Osteoblast (primary cell): ENCODE data around the gene STK31. TPM values are rescaled to one million over a fixed set of nuclear protein-coding genes. Genes with fewer than 3 reads are reported as not detected.

Experiments used
- DNase-seq: peaks from one replicate; pipeline ENCODE4 v3.0.0; 2011; ENCODE audit warnings: low spot score, mixed read lengths; ENCODE audit not compliant: insufficient read length; ENCODE audit errors: missing footprints
- H2AFZ ChIP-seq: 2 replicates; pipeline ENCODE4 v1.6.0; 2011; ENCODE audit warnings: mild to moderate bottlenecking, low read length
- H3K27ac ChIP-seq: 2 replicates; pipeline ENCODE4 v1.5.1; 2011; ENCODE audit warnings: mild to moderate bottlenecking, low read depth, low read length, moderate library complexity
- H3K27me3 ChIP-seq: 2 replicates; pipeline ENCODE4 v1.6.0; 2012; ENCODE audit warnings: mild to moderate bottlenecking, control low read depth, inconsistent platforms, low read length, moderate library complexity; ENCODE audit not compliant: insufficient read depth
- H3K36me3 ChIP-seq: 2 replicates; pipeline ENCODE4 v1.5.1; 2011; ENCODE audit warnings: mild to moderate bottlenecking, low read length, control low read depth, moderate library complexity; ENCODE audit not compliant: insufficient read depth
- H3K4me1 ChIP-seq: 2 replicates; pipeline ENCODE4 v1.5.1; 2011; ENCODE audit warnings: mild to moderate bottlenecking, low read length, control low read depth, moderate library complexity; ENCODE audit not compliant: insufficient read depth
- H3K4me2 ChIP-seq: 2 replicates; pipeline ENCODE4 v1.6.0; 2011; ENCODE audit warnings: mild to moderate bottlenecking, low read length; ENCODE audit not compliant: insufficient read depth
- H3K4me3 ChIP-seq: fragments of 200-600 bp; sonication (generic); 3 replicates; pipeline ENCODE4 v1.5.1; 2012; ENCODE audit warnings: mild to moderate bottlenecking, low read length, inconsistent platforms; ENCODE audit not compliant: insufficient read depth
- H3K79me2 ChIP-seq: 2 replicates; pipeline ENCODE4 v1.6.0; 2012; ENCODE audit warnings: mild to moderate bottlenecking, low read length, control low read depth, inconsistent platforms; ENCODE audit not compliant: insufficient read depth
- H3K9me3 ChIP-seq: 2 replicates; pipeline ENCODE4 v1.5.1; 2011; ENCODE audit warnings: low read depth, low read length, control low read depth
- H4K20me1 ChIP-seq: 2 replicates; pipeline ENCODE4 v1.6.0; 2012; ENCODE audit warnings: mild to moderate bottlenecking, low read length, control low read depth; ENCODE audit not compliant: insufficient read depth
- CTCF ChIP-seq: IDR thresholded peaks from 2 replicates; pipeline ENCODE4 v1.5.1; 2011; ENCODE audit warnings: mild to moderate bottlenecking, low read depth, low read length, moderate library complexity; ENCODE audit errors: extremely low read depth
- total RNA-seq: library from RNA; depleted of rRNA; stranded (reverse); fragments of >200 nt; gene quantifications from 2 replicates; pipeline ENCODE4 v1.2.3, GENCODE V29; 2012

The STK31 gene
- total RNA-seq, 1 donor: under 0.01 TPM

GRCh38 chr7:23662984-23663313 lies 47.1 kb upstream of the STK31 start:
- Histone ChIP-seq H3K79me2 (no peaks in the 10 kb centered on the region), H2AFZ (no peak overlapping the region), H3K4me2 (no peak overlapping the region), H3K4me3 (no peak overlapping the region), H3K36me3 (no peaks in the 10 kb centered on the region), H3K9me3 (no peaks in the 10 kb centered on the region), H4K20me1 (no peaks in the 10 kb centered on the region), H3K4me1 (no peaks in the 10 kb centered on the region), H3K27me3 (no peaks in the 10 kb centered on the region), H3K27ac (no peak overlapping the region)
- no peak for DNase-seq
- no peak for TF ChIP-seq CTCF

GRCh38 chr7:23664122-23664521 lies 45.9 kb upstream of the STK31 start:
- Histone ChIP-seq H3K27me3 (no peaks in the 10 kb centered on the region), H3K9me3 (no peaks in the 10 kb centered on the region), H3K36me3 (no peaks in the 10 kb centered on the region), H2AFZ (no peak overlapping the region), H3K4me1 (no peaks in the 10 kb centered on the region), H4K20me1 (no peaks in the 10 kb centered on the region), H3K4me3 (no peak overlapping the region), H3K79me2 (no peaks in the 10 kb centered on the region), H3K4me2 (no peak overlapping the region), H3K27ac (no peak overlapping the region)
- TF ChIP-seq CTCF: no peak
- DNase-seq: no peak

DNA sequence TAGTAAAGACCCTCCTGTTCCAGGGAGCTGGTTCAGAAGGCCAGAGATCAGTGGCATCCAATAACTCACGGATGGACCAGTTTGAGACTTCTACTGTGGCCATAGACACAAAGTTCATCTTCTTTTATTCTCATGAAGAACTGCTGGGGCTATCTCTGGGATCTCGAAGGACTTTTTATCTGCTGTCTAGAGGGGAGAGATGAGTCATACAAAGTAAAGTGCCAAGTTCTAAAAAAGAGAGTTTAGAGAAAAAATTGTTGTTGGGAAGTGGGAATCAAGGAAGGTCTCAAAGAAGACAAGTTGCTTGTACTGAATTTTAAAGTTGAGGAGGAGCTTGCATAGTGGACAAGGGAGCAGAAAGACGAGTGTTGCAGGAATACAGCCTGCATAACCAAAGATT lies 38.0 kb upstream of the STK31 start:
- no peak overlapping the region for H3K27ac ChIP-seq
- H3K79me2 ChIP-seq: no peaks in the 10 kb centered on the region
- no peaks in the 10 kb centered on the region for H3K27me3 ChIP-seq
- no peak for TF ChIP-seq CTCF
- no peaks in the 10 kb centered on the region for H3K36me3 ChIP-seq
- no peaks in the 10 kb centered on the region for H3K4me1 ChIP-seq
- H3K4me3 ChIP-seq: no peak overlapping the region
- H2AFZ ChIP-seq: no peak overlapping the region
- no peak overlapping the region for H3K4me2 ChIP-seq
- H4K20me1 ChIP-seq: no peaks in the 10 kb centered on the region
- DNase-seq: no peak
- H3K9me3 ChIP-seq: no peaks in the 10 kb centered on the region

DNA sequence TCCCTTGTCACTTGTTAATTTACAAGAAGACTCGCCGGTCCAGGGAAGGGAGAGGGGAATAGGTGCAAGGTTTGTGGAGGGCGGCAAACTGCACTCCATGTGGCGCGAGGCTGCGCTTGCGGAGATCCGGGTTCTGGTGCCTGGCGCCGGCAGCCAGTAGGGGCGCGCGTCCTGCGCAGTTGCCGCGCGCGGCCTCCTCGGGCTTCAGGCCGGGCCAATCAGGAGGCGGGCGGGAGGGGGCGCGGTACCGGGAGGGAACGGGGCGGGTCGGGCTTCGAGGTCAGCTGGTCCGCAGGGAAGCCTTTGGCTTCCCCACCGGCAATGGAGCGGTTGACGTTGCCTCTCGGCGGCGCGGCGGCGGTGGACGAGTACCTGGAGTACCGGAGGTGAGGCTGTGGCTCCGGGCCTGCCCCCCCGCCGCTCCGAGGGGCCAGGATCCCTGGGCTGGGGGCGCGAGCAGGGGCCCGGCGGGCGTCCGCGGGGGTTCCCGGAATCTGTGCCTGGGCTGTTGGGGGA lies 30.1 kb upstream of the STK31 start, which contains the start of gene FAM221A:
FAM221A (plus strand) TSS at position 302 of the 516 bp plus-strand sequence; CDS start at position 322, 20 bp downstream.
- no peaks in the 10 kb centered on the region for H3K36me3 ChIP-seq
- peak; percentile 90 for DNase-seq
- no peak within 1 kb of the TSS for H3K27ac ChIP-seq
- peak within 1 kb of the TSS; percentile 77 for H3K4me3 ChIP-seq
- H3K27me3 ChIP-seq: no peaks in the 10 kb centered on the region
- H3K9me3 ChIP-seq: no peaks in the 10 kb centered on the region
- peak within 1 kb of the TSS; percentile 97 for H3K4me2 ChIP-seq
- H4K20me1 ChIP-seq: no peaks in the 10 kb centered on the region
- H3K4me1 ChIP-seq: no peaks in the 10 kb centered on the region
- peak; percentile 48 for TF ChIP-seq CTCF
- no peaks in the 10 kb centered on the region for H3K79me2 ChIP-seq
- H2AFZ ChIP-seq: peak within 1 kb of the TSS; percentile 98
